GM21576 (cell line): ENCODE data around the gene ADPRH.

ENCODE experiments used
- ATAC-seq: cut with Tn5 transposase; IDR thresholded peaks from one replicate; pipeline ENCODE4 v1.9.1; 2021; ENCODE audit warnings: mild to moderate bottlenecking, moderate library complexity; ENCODE audit not compliant: unreplicated experiment

Gene ADPRH

GRCh38 chr3:119626196-119626595, 46.9 kb downstream of the ADPRH start:
- ATAC-seq: no peak

DNA sequence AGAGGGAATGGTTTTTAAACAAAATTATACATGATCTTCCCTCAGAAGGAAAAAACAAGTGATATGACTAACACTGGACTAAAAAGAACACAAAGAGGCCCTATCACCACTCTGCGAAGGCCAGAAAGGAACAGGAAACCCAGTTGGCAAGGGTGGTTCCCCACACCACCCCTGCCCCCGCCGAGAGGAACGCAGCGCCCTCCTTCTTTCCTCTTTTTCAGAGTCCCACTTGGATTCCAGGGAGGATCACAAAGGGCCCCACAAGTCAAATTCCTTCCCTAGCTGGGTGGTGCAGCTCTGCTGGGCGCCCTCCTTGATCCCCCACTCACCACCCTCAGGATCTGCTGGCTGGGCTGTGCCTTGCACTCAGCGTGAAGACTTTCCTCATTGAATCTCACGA, 48.2 kb downstream of the ADPRH start:
- ATAC-seq: no peak

- peak; percentile 70 for ATAC-seq
Measured at GRCh38 chr3:119628390-119628789, 49.1 kb downstream of the ADPRH start.

- peak; percentile 22 for ATAC-seq
Measured at GRCh38 chr3:119628816-119629445, 49.6 kb downstream of the ADPRH start.

- no peak for ATAC-seq
Measured at GRCh38 chr3:119630128-119630879, 51.0 kb downstream of the ADPRH start.

- no peak for ATAC-seq
Measured at GRCh38 chr3:119630880-119631329, 51.6 kb downstream of the ADPRH start.

- ATAC-seq: no peak
Measured at GRCh38 chr3:119631516-119631915, 52.2 kb downstream of the ADPRH start.

DNA sequence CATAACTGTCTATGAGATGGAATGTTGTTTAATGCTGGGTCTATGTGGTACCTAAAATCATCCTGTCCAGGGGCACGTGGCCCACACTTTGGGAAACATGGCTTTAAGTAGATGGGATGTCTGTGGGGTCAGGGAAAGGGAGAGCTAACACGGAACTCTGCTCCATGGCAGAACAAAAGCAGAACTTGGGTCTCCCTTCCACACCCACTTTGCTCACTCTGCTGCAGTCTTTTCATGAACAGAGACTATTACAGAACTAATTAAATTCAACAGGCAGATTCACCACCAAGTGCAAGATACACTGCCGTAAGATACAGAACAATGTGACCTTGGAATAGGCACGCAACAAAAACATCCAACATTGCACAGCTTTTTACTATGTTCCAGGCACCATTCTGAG, 52.9 kb downstream of the ADPRH start:
- no peak for ATAC-seq

- ATAC-seq: no peak
Measured at GRCh38 chr3:119632829-119633228, 53.5 kb downstream of the ADPRH start.

DNA sequence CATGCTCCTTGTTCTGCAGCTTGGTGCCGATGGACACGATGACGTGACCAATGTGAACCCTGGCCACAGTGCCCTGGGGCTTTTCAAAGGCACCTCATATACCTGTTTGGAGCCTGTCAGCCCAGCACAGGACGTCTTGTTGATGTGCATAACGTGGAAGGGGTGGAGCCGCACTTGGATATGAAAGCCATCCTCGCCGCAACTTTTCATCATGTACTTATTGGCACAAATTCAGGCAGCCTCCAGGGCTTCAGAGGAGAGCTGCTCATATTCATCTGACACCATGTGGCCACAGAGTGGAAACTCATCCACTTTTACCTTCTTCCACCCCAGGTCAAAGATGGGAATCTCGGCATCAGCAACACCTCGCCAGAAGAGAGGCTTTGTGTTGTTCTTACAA, 56.4 kb downstream of the ADPRH start:
- ATAC-seq: no peak

GRCh38 chr3:119636249-119636648, 57.0 kb downstream of the ADPRH start:
- no peak for ATAC-seq

DNA sequence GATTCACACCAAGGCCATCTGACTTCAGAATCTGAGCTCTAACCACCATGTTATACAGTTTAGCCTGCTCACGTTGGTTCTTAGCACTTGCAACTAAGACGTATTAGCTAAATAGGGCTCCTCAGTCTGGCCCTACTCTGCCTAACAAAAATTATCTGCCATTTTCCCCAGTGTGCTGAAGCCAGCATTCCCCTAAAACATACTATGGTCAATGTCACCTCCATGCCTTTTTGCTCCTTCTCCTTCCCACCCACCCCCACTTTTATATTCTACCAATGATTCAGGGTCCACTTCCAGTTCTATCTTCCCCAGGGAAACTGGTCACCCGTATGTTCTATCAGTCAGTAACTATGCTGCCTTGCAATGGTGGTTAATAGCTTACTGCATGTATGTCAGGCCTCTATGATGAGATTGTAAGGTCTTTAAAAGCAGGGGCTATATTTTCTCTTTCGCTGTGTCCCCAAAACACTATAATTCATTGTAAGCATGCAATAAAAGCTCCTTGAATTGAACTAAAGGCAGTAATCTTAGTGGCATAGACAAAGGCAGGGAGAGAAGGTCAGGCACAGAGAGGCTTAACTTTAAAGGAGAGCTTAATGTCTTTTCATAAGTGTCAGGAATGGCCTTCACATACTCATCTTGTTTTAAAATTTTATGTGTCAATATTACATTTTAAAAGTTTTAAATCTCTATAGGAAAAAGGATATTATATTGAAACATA, 57.8 kb downstream of the ADPRH start:
- no peak for ATAC-seq

- peak; percentile 29 for ATAC-seq
Measured at GRCh38 chr3:119637679-119638477, 58.6 kb downstream of the ADPRH start.
